HepG2 (cell line): ENCODE data around the gene APBB3. TPM values are rescaled to one million over a fixed set of nuclear protein-coding genes. Genes with fewer than 3 reads are reported as not detected.
A peak's percentile ranks its signal among the peaks of the same experiment; 100 is the strongest.

ENCODE experiments used
- CBX1 ChIP-seq: IDR thresholded peaks from one replicate; pipeline ENCODE4 v1.6.1; 2016; ENCODE audit warnings: antibody characterized with exemption, low read depth
- CC2D1A ChIP-seq: sonication (generic); formaldehyde crosslinking; IDR thresholded peaks from 2 replicates; pipeline ENCODE4 v1.8.1; 2023; ENCODE audit warnings: mild to moderate bottlenecking, missing genetic modification reagents
- CHD4 ChIP-seq: fragments of 200-600 bp; sonication (generic); IDR thresholded peaks from 2 replicates; pipeline ENCODE4 v1.7.0; 2017; ENCODE audit warnings: mild to moderate bottlenecking, low read length, borderline replicate concordance
- CREB1 ChIP-seq, 2 experiments: fragments of 450-650 bp in 1 of 2; IDR thresholded peaks; 2 replicates each; pipeline ENCODE4 v1.6.1; 2016 to 2017; ENCODE audit warnings: control low read depth in 1 of 2, mild to moderate bottlenecking in 1 of 2, missing compliant biosample characterization in 1 of 2, missing genetic modification characterization in 1 of 2
- HES4 ChIP-seq: sonication (generic); formaldehyde crosslinking; IDR thresholded peaks from 2 replicates; pipeline ENCODE4 v1.9.0; 2021; ENCODE audit warnings: mild to moderate bottlenecking, missing genetic modification reagents, borderline replicate concordance
- HIVEP1 ChIP-seq: sonication (generic); formaldehyde crosslinking; IDR thresholded peaks from 2 replicates; pipeline ENCODE4 v1.4.0; 2020; ENCODE audit warnings: mild to moderate bottlenecking, missing genetic modification reagents
- HMG20A ChIP-seq: IDR thresholded peaks from 2 replicates; pipeline ENCODE4 v1.6.1; 2016; ENCODE audit warnings: borderline replicate concordance
- MBD4 ChIP-seq: IDR thresholded peaks from 2 replicates; pipeline ENCODE4 v1.6.1; 2012; ENCODE audit warnings: low read length, inconsistent platforms, borderline replicate concordance
- MIER2 ChIP-seq: IDR thresholded peaks from 2 replicates; pipeline ENCODE4 v1.6.1; 2016; ENCODE audit warnings: missing biosample characterization, missing genetic modification reagents
- MYNN ChIP-seq: sonication (generic); formaldehyde crosslinking; IDR thresholded peaks from 2 replicates; pipeline ENCODE4 v1.4.0; 2020; ENCODE audit warnings: mild to moderate bottlenecking, low read depth, missing genetic modification reagents
- NR2F1 ChIP-seq, 2 experiments: fragments of 450-650 bp in 1 of 2; formaldehyde crosslinking in 1 of 2; IDR thresholded peaks; 2 replicates each; pipeline versions ENCODE4 v1.5.0 to v1.6.1; 2016 to 2020; ENCODE audit warnings: mild to moderate bottlenecking in 1 of 2, missing compliant biosample characterization in 1 of 2, missing genetic modification reagents in 1 of 2, moderate library complexity in 1 of 2
- ONECUT2 ChIP-seq: sonication (generic); formaldehyde crosslinking; IDR thresholded peaks from 2 replicates; pipeline ENCODE4 v1.4.0; 2020; ENCODE audit warnings: missing genetic modification reagents
- POLR2A ChIP-seq, 2 experiments: IDR thresholded peaks; 2 replicates each; pipeline ENCODE4 v1.6.1; 2011; ENCODE audit warnings: low read depth in 2 of 2, low read length in 2 of 2, mild to moderate bottlenecking in 1 of 2, moderate library complexity in 1 of 2; ENCODE audit not compliant: insufficient read depth in 1 of 2
- SNAI1 ChIP-seq: sonication (generic); formaldehyde crosslinking; IDR thresholded peaks from 2 replicates; pipeline ENCODE4 v1.5.0; 2020; ENCODE audit warnings: mild to moderate bottlenecking, missing genetic modification reagents, borderline replicate concordance
- SYNCRIP ChIP-seq: fragments of 200-400 bp; formaldehyde crosslinking; IDR thresholded peaks from 2 replicates; pipeline ENCODE4 v1.6.1; 2018; ENCODE audit warnings: mild to moderate bottlenecking, low read depth, low read length; ENCODE audit not compliant: insufficient read depth
- TCF7 ChIP-seq: sonication (generic); IDR thresholded peaks from 2 replicates; pipeline ENCODE4 v1.6.1; 2016; ENCODE audit warnings: antibody characterized with exemption, low read depth
- ZNF160 ChIP-seq: sonication (generic); formaldehyde crosslinking; IDR thresholded peaks from 2 replicates; pipeline ENCODE4 v1.8.0; 2022; ENCODE audit warnings: mild to moderate bottlenecking, inconsistent platforms, missing genetic modification reagents
- ZNF224 ChIP-seq: sonication (generic); formaldehyde crosslinking; IDR thresholded peaks from 2 replicates; pipeline ENCODE4 v1.5.0; 2020; ENCODE audit warnings: mild to moderate bottlenecking, missing genetic modification reagents
- ZNF230 ChIP-seq: sonication (generic); formaldehyde crosslinking; IDR thresholded peaks from 2 replicates; pipeline ENCODE4 v1.4.0; 2020; ENCODE audit warnings: mild to moderate bottlenecking, missing genetic modification reagents
- ZNF660 ChIP-seq: sonication (generic); formaldehyde crosslinking; IDR thresholded peaks from 2 replicates; pipeline ENCODE4 v1.5.1; 2020; ENCODE audit warnings: mild to moderate bottlenecking, low read depth, missing genetic modification reagents, borderline replicate concordance
- ZNF761 ChIP-seq: sonication (generic); formaldehyde crosslinking; conservative IDR thresholded peaks from 2 replicates; pipeline ENCODE4 v1.4.0; 2020; ENCODE audit warnings: mild to moderate bottlenecking, missing genetic modification reagents
- ZNF772 ChIP-seq: sonication (generic); formaldehyde crosslinking; IDR thresholded peaks from 2 replicates; pipeline ENCODE4 v1.5.0; 2020; ENCODE audit warnings: mild to moderate bottlenecking, missing genetic modification reagents
- ZNF790 ChIP-seq: sonication (generic); formaldehyde crosslinking; IDR thresholded peaks from 2 replicates; pipeline ENCODE4 v1.8.0; 2022; ENCODE audit warnings: missing genetic modification reagents, mild to moderate bottlenecking, borderline replicate concordance
- polyA plus RNA-seq, 8 experiments: library from polyadenylated mRNA; depleted of rRNA in 3 of 8; stranded (reverse) in 7 of 8; unstranded in 1 of 8; fragments of >200 nt; fragmentation: Illumina TruSeq in 4 of 8; extraction: Trizol in 4 of 8; gene quantifications; 2 replicates each; pipeline versions ENCODE4 v1.2.1 to v1.2.3, GENCODE V29; 2011 to 2016; ENCODE audit warnings: low read depth in 4 of 8, missing spikeins in 1 of 8, mixed read lengths in 1 of 8; ENCODE audit not compliant: insufficient read depth in 1 of 8
- total RNA-seq, 5 experiments: library from RNA; depleted of rRNA; stranded (reverse); fragments of >200 nt; fragmentation: Illumina TruSeq; extraction: Trizol; gene quantifications; 2 replicates each; pipeline ENCODE4 v1.2.3, GENCODE V29; 2016; ENCODE audit warnings: low read depth in 1 of 5
- TF ChIP-seq, protein P1 (sequence below): sonication (generic); formaldehyde crosslinking; conservative IDR thresholded peaks from 2 replicates; pipeline ENCODE4 v1.4.0; 2020; ENCODE audit warnings: missing genetic modification reagents
- TF ChIP-seq, protein P2 (sequence below): fragments of 450-650 bp; IDR thresholded peaks from 2 replicates; pipeline ENCODE4 v1.6.1; 2017
- TF ChIP-seq, protein P3 (sequence below): sonication (generic); formaldehyde crosslinking; IDR thresholded peaks from 2 replicates; pipeline ENCODE4 v1.8.0; 2022; ENCODE audit warnings: mild to moderate bottlenecking, missing genetic modification reagents, moderate library complexity
- TF ChIP-seq, protein P4 (sequence below): sonication (generic); formaldehyde crosslinking; IDR thresholded peaks from 2 replicates; pipeline ENCODE4 v1.8.0; 2022; ENCODE audit warnings: mild to moderate bottlenecking, missing genetic modification reagents; ENCODE audit not compliant: insufficient replicate concordance

Gene APBB3
- total and polyA plus RNA-seq, 2 of the 13 experiments (the other 11 are each of a cell fraction or from before 2014, with no cell fraction given): 0.38 to 0.78 TPM

DNA sequence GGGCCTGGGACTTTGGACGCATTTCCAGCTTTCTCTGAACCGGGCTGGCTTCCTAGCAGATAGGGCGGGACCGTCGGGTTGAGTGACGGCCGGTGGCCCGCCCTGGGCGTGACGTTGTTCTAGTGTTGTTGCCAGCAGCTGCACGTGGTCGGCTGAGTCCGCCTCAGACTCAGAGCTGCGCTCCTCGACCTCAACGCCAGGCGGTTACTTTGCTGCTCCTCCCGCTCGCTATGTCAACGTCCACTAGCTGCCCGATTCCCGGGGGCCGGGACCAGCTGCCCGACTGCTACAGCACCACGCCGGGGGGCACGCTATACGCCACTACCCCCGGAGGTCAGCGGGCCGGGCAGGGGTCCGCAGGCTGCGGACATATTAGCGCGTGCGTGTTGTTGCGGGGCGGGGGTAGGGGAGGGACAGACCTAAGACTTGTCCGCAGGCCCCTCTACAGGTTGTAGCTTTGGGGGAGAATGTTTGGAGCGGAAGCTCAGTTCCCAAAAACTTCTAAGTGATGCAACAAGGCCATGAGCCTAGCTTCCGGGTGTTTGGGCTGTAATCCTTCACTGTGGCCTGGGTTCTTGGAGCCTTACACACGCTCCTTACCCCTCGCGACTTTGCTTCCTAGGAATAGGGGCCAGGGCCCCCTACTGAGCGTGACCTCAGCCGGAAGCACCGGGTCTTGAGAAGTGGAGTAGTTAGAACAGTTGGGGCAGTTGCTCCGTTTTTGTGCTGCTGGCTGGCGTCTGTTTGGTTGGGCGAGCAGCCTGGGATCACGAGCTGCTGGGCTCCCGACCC is 16.7 kb downstream of the APBB3 start, which contains the start of gene EIF4EBP3 (continued):
- TF ChIP-seq, protein P1, sequence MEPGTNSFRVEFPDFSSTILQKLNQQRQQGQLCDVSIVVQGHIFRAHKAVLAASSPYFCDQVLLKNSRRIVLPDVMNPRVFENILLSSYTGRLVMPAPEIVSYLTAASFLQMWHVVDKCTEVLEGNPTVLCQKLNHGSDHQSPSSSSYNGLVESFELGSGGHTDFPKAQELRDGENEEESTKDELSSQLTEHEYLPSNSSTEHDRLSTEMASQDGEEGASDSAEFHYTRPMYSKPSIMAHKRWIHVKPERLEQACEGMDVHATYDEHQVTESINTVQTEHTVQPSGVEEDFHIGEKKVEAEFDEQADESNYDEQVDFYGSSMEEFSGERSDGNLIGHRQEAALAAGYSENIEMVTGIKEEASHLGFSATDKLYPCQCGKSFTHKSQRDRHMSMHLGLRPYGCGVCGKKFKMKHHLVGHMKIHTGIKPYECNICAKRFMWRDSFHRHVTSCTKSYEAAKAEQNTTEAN: no peak
- TF ChIP-seq ZNF230 (CRISPR knock-in tag) (no peak), ONECUT2 (no peak), NR2F1 (CRISPR knock-in tag; IDR thresholded peaks at IDR 0.05) (no peak), ZNF790 (no peak), MYNN (CRISPR knock-in tag) (no peak), MBD4 (no peak), ZNF772 (peak; percentile 86), MIER2 (CRISPR knock-in tag) (peak; percentile 21; the same call in 1 of the 2 replicates), ZNF160 (CRISPR knock-in tag) (no peak), ZNF660 (no peak), CHD4 (no peak), TCF7 (no peak), ZNF761 (CRISPR knock-in tag) (no peak), HIVEP1 (CRISPR knock-in tag) (no peak), HES4 (CRISPR knock-in tag) (no peak), CBX1 (peak; percentile 95), CC2D1A (CRISPR knock-in tag) (no peak), ZNF224 (CRISPR knock-in tag) (no peak), SNAI1 (CRISPR knock-in tag) (no peak), HMG20A (CRISPR knock-in tag) (no peak; the same call in 1 of the 2 replicates), SYNCRIP (no peak), POLR2A (IDR thresholded peaks at IDR 0.05; ENCODE audit: insufficient read depth in 1 of 2, low read depth in 2 of 2, low read length in 2 of 2) (peak; percentile 3 to 58), CREB1 (IDR thresholded peaks at IDR 0.05) (peak; percentile 90), CREB1 (CRISPR knock-in tag; IDR thresholded peaks at IDR 0.05) (peak; percentile 86)
- TF ChIP-seq, protein P2, sequence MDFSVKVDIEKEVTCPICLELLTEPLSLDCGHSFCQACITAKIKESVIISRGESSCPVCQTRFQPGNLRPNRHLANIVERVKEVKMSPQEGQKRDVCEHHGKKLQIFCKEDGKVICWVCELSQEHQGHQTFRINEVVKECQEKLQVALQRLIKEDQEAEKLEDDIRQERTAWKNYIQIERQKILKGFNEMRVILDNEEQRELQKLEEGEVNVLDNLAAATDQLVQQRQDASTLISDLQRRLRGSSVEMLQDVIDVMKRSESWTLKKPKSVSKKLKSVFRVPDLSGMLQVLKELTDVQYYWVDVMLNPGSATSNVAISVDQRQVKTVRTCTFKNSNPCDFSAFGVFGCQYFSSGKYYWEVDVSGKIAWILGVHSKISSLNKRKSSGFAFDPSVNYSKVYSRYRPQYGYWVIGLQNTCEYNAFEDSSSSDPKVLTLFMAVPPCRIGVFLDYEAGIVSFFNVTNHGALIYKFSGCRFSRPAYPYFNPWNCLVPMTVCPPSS: no peak
- TF ChIP-seq, protein P3, sequence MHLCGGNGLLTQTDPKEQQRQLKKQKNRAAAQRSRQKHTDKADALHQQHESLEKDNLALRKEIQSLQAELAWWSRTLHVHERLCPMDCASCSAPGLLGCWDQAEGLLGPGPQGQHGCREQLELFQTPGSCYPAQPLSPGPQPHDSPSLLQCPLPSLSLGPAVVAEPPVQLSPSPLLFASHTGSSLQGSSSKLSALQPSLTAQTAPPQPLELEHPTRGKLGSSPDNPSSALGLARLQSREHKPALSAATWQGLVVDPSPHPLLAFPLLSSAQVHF (CRISPR knock-in tag): peak; percentile 54; the same call in 1 of the 2 replicates
- TF ChIP-seq, protein P4, sequence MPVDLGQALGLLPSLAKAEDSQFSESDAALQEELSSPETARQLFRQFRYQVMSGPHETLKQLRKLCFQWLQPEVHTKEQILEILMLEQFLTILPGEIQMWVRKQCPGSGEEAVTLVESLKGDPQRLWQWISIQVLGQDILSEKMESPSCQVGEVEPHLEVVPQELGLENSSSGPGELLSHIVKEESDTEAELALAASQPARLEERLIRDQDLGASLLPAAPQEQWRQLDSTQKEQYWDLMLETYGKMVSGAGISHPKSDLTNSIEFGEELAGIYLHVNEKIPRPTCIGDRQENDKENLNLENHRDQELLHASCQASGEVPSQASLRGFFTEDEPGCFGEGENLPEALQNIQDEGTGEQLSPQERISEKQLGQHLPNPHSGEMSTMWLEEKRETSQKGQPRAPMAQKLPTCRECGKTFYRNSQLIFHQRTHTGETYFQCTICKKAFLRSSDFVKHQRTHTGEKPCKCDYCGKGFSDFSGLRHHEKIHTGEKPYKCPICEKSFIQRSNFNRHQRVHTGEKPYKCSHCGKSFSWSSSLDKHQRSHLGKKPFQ (CRISPR knock-in tag): peak; percentile 8
